Kidney (tissue), 14 donors: Measurements from ENCODE around the gene C14orf39. TPM values are rescaled to one million over a fixed set of nuclear protein-coding genes. Genes with fewer than 3 reads are reported as not detected.

Experiments
- DNase-seq, 5 donors: peaks; one replicate each; pipeline ENCODE4 v3.0.0-alpha.2; 2013 to 2020
- FAIRE-seq: peaks from 2 replicates; lab custom pipeline; 2012; peaks lifted over from hg19 to GRCh38; lab: Jason Lieb, UNC
- H3K27ac ChIP-seq, 2 donors: one replicate each; pipeline ENCODE4 v1.7.0; 2013; ENCODE audit warnings: low read depth in 2 of 2, low read length in 2 of 2, inconsistent platforms in 1 of 2
- H3K27me3 ChIP-seq: one replicate; pipeline ENCODE4 v1.7.1; 2013; ENCODE audit warnings: low read length, inconsistent platforms; ENCODE audit not compliant: control insufficient read depth, insufficient read depth
- H3K36me3 ChIP-seq, 3 donors: one replicate each; pipeline versions ENCODE4 v1.7.0 to v1.7.1; 2013; ENCODE audit warnings: low read length in 3 of 3, control low read depth in 1 of 3, inconsistent platforms in 1 of 3; ENCODE audit not compliant: insufficient read depth in 3 of 3, control insufficient read depth in 2 of 3
- H3K4me1 ChIP-seq, 3 donors: one replicate each; pipeline versions ENCODE4 v1.7.0 to v1.7.1; 2013; ENCODE audit warnings: low read length in 3 of 3, inconsistent platforms in 1 of 3, low read depth in 1 of 3; ENCODE audit not compliant: control insufficient read depth in 2 of 3, insufficient read depth in 2 of 3
- H3K4me3 ChIP-seq, 3 donors: one replicate each; pipeline versions ENCODE4 v1.7.0 to v1.8.1; 2013; ENCODE audit warnings: low read length in 3 of 3, control low read depth in 1 of 3, inconsistent platforms in 1 of 3
- H3K9ac ChIP-seq, 3 donors: one replicate each; pipeline versions ENCODE4 v1.7.0 to v1.7.1; 2013; ENCODE audit warnings: low read length in 3 of 3, control low read depth in 1 of 3, inconsistent platforms in 1 of 3
- H3K9me3 ChIP-seq, 3 donors: one replicate each; pipeline versions ENCODE4 v1.7.0 to v1.7.1; 2013; ENCODE audit warnings: low read length in 3 of 3, control low read depth in 1 of 3, inconsistent platforms in 1 of 3; ENCODE audit not compliant: control insufficient read depth in 2 of 3, insufficient read depth in 1 of 3
- CTCF ChIP-seq: IDR thresholded peaks from 3 replicates; pipeline ENCODE4 v1.5.1; 2012; ENCODE audit warnings: mild to moderate bottlenecking, moderate library complexity, borderline replicate concordance; ENCODE audit not compliant: insufficient read depth; ENCODE audit errors: extremely low read depth
- intact Hi-C: fragments of 100-400 bp; cut with DNase I; formaldehyde crosslinking; loops from one replicate; pipeline ENCODE4 v1.11.1; 2022
- polyA plus RNA-seq: library from polyadenylated mRNA; stranded (reverse); fragments of 350-450 nt; fragmentation: Illumina TruSeq; extraction: RNeasy Lipid Tissue Mini Kit (QIAGEN cat#74804); gene quantifications from one replicate; pipeline ENCODE4 v1.2.3, GENCODE V29; 2014; ENCODE audit warnings: low read depth, low replicate concordance; ENCODE audit not compliant: insufficient read depth
- total RNA-seq: library from RNA; stranded (reverse); fragmentation: NEBNext Ultra II Directional; extraction: Animal tissue kit (Norgen Biotek cat#: 25700); gene quantifications from one replicate; pipeline ENCODE4 v1.2.1, GENCODE V29; 2021
- donor health status: control.
- donor health status: control.
- donor health status: control.
- donor health status: control.
- donor health status: control.
- donor health status: DM: yes; HTN: yes; CAD: no.
- donor health status: Normal renal cell carcinoma (clear cell type).

The C14orf39 gene
- total and polyA plus RNA-seq, 2 donors from 2014 or later = not detected

- H3K27ac ChIP-seq = no peak overlapping the region
- H3K36me3 ChIP-seq = no peaks in the 10 kb centered on the region
- no peaks in the 10 kb centered on the region for H3K9me3 ChIP-seq
- H3K4me1 ChIP-seq = peaks cover 0 to 2% (median 0%) of the 10 kb centered on the region in 3 donors
- no peak for FAIRE-seq
- H3K4me3 ChIP-seq = no peak overlapping the region
- no peak overlapping the region for H3K9ac ChIP-seq
- no peak for TF ChIP-seq CTCF
- peaks cover 69% of the 10 kb centered on the region for H3K27me3 ChIP-seq
- intact Hi-C loops = no loop called here
- peak in 1 of 5 donors; percentile 12 for DNase-seq
These were observed 26.3 kb upstream of the C14orf39 start for GRCh38 chr14:60512126-60512525.

- no peak overlapping the region for H3K4me3 ChIP-seq
- no peaks in the 10 kb centered on the region for H3K36me3 ChIP-seq
- H3K9ac ChIP-seq = no peak overlapping the region
- intact Hi-C loops = no loop called here
- TF ChIP-seq CTCF = no peak
- no peak overlapping the region for H3K27ac ChIP-seq
- DNase-seq (peak in 4 of 5 donors; percentile 42 to 69 (median 63)), FAIRE-seq (no peak)
- H3K9me3 ChIP-seq = no peaks in the 10 kb centered on the region
- peaks cover 72% of the 10 kb centered on the region for H3K27me3 ChIP-seq
- H3K4me1 ChIP-seq = peaks cover 0 to 2% (median 0%) of the 10 kb centered on the region in 3 donors
These were observed 25.2 kb upstream of the C14orf39 start for GRCh38 chr14:60510951-60511599.

- TF ChIP-seq CTCF = no peak
- no peak overlapping the region for H3K27ac ChIP-seq
- H3K4me1 ChIP-seq = peaks cover 0 to 2% (median 0%) of the 10 kb centered on the region in 3 donors
- H3K36me3 ChIP-seq = no peaks in the 10 kb centered on the region
- peak in 4 of 5 donors; percentile 72 to 91 (median 81) for DNase-seq
- no peak for FAIRE-seq
- intact Hi-C loops = no loop called here
- peaks cover 75% of the 10 kb centered on the region for H3K27me3 ChIP-seq
- H3K4me3 ChIP-seq = no peak overlapping the region
- no peaks in the 10 kb centered on the region for H3K9me3 ChIP-seq
- H3K9ac ChIP-seq = no peak overlapping the region
These were observed 24.5 kb upstream of the C14orf39 start for GRCh38 chr14:60510254-60510950.
